ENCODE measurements around the gene SFTPD. TPM values are rescaled to one million over a fixed set of nuclear protein-coding genes. Genes with fewer than 3 reads are reported as not detected.

SFTPD gene
- total RNA-seq, 1 donor from 2014 or later: not detected

Other genes with a start within 250 kb of the SFTPD start
- 0.34 and 0.99 TPM in 2 replicates for gene NUTM2B, start 245.9 kb downstream of the SFTPD start, total RNA-seq
- gene NUTM2E, start 122.4 kb downstream of the SFTPD start, total RNA-seq: 0.19 and 0.23 TPM in 2 replicates
- gene TMEM254, start 129.6 kb upstream of the SFTPD start, total RNA-seq: 8.6 and 11.4 TPM in 2 replicates
- gene PLAC9, start 183.6 kb upstream of the SFTPD start, total RNA-seq: 0.93 TPM in 1 of 2 replicates, not detected in the other